ENCODE measurements around the gene RPL34.

- TF ChIP-seq CTCF (IDR thresholded peaks at IDR 0.05) (no peak), POLR2A (IDR thresholded peaks at IDR 0.05) (no peak), POLR2AphosphoS5 (IDR thresholded peaks at IDR 0.05) (no peak)
Measured at GRCh38 chr4:108622022-108622421, 1.6 kb downstream of the RPL34 start.
